RKO (cell line): Measurements from ENCODE around the gene KHDC4.
"Not testable (repeated sequence)": the region's sequence is repeated elsewhere in the genome, so short reads cannot be mapped to it uniquely, and the experiment has no call there.

Experiments
- DNase-seq: peaks from one replicate; pipeline ENCODE4 v3.0.0-alpha.2; 2016; ENCODE audit warnings: low spot score

KHDC4 gene

DNA sequence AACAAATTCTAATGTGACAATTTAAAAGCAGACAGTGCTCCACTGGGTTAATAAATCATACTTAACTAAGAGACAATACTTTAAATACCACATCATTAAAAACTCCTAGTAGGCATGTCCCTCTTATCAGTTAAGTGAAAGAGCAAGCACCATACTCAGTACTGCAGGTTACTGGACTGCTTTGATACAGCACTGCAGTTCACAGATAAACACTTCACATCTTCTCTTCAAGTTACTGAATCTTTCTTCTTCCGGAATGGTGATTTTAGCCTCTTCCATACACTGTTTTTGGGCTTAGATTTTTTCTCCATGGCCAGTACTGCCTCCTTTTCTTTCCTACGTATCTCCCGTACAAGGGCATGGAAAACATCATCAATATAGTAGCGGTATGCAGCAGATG lies 34.1 kb downstream of the KHDC4 start:
- no peak for DNase-seq

DNA sequence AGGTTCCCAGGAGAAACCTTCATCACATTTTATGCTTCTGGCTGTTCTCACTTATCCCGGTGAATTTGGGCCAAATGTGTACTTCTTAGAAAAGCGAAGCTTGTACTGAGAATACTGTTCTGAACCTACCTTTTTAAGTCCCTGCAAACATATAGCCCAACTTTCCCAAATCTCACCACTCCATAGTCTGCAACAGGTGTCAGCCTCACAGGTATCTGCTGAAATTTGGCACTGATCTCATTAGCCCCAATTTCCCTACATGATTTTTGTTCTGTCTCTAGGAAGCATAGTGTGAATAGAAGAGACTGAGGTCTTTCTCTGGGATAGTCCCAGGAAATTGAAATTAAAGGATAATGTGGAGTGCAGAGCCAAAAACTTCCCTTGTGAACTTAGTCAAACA lies 34.5 kb downstream of the KHDC4 start:
- DNase-seq, result no peak

DNA sequence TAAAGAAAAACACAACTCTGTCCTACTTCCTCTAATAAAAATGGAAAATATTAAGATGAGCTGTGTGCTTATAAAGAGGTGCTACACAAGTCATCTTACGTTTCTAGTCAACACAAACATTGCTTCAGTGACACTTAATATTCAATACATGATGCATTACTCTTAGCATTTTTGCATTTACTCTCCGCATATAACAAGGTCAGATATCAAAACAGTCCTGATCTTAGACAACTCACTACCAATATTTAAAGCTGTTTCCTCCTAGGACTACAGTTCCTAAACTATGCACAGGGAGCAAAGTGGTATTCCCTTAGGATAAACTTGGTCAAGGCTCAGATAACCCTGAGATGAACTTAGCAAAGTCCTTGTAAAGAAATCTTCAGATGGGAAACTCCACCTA lies 35.3 kb downstream of the KHDC4 start:
- DNase-seq, result no peak

DNA sequence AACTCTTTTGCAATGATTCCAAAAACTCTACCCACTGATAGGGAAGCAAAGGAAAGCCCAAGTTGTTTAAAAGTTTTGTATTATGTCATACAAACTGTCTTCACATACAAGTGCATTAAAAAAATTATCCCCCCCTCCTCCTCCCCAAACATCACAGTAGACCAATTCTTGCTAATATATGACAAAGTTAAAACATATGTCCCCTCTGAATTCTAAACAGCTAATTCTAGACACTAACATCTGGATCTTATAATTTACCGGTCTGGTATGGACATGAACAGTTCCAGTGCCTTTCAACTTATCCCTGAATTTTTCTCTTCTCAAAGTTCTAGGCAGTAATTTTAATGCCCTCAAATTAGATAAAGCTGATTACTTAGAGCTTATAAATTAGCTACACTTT lies 36.5 kb downstream of the KHDC4 start:
- no peak for DNase-seq

DNA sequence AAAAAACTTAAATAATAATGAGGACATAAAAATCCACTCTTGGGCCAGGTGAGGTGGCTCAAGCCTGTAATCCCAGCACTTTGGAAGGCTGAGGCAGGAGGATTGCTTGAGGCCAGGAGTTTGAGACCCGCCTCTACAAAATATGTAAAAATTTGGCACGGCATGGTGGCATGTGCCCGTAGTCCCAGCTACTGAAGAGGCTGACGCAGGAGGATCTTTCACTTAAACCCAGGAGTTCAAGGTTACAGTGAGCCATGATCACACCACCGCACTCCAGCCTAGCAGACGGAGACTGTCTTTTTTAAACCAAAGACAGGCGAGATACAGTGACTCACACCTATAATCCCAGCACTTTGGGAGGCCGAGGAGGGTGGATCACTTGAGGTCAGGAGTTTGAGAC lies 37.7 kb downstream of the KHDC4 start:
- DNase-seq, result not testable (repeated sequence)

DNA sequence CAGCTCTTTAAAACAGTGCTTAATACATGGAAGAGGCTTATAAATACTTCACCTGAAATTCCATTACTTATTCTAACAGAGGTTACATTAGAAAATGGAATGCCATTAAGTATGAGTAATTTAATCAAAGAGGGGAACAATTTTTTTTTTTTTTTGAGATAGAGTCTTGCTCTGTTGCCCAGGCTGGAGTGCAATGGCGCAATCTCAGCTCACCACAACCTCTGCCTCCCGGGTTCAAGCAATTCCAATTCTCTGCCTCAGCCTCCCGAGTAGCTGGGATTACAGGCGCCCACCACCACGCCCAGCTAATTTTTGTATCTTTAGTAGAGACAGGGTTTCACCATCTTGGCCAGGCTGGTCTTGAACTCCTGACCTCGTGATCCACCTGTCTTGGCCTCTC lies 38.6 kb downstream of the KHDC4 start:
- DNase-seq, result not testable (repeated sequence)

DNA sequence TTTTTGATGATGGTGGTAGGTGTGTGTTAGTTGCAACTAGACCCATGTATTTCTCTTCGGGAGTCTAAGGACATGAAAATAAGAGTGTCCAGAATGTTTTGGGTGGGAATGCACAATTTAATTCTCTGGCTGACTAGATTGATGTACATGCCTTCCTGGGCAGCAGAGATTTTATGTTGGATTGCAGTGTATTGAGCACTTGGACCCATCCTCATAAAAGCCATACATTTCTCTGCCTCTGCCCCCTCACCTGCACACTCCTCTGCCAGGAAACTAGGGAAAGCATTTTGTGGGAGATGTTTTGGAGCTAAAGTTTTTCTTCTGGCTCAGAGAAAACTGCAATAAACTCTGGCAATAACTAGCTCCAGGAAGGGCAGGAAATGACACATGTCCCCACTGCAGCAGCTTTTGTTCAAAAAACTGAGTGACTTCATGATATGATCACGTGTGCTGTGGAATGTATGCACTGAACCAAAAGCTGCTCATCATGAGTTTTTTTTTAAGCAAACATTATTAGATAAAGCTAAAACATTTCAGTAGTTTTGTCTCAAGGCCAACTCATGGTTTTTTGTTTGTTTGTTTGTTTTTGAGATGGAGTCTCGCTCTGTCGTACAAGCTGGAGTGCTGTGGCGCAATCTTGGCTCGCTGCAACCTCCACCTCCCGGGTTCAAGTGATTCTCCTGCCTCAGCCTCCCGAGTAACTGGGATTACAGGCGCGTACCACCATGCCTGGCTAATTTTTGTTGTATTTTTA lies 40.6 kb downstream of the KHDC4 start:
- DNase-seq, result peak; percentile 93

DNA sequence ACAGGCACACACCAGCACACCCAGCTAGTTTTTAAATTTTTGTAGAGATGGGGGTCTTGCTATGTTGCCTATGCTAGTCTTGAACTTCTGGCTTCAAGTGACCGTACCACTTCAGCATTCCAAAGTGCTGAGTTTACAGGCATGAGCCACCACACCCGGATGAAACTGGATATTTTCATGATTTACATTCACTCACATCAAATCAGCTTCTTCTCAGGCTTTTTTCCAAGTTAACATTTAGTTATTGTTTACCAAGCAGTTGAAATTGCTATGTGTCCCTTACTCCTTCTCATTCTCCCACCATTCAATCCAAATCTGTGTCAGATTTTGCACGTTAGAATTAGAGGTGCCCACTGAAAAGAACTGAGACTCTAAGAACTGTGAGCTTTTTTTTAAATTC lies 41.4 kb downstream of the KHDC4 start:
- DNase-seq, result peak; percentile 89

DNA sequence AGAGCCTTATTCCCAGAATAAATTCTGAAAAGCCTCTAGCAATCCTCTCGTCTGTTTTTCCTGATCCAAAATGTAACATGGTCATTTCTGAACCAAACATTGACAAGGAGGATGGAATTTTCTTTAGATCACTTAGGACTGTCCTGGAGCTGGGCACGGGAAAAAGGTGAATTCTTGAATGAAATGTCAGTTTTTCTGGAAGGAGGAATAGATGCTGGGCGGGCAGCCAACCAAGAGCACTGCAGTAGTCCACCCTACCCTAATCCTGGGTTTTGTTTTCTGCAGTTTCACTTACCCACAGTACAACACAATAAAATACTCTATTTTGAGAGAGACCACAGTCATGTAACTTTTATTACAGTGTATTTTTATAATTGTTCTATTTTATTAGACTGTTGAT lies 44.0 kb downstream of the KHDC4 start:
- DNase-seq, result no peak

DNA sequence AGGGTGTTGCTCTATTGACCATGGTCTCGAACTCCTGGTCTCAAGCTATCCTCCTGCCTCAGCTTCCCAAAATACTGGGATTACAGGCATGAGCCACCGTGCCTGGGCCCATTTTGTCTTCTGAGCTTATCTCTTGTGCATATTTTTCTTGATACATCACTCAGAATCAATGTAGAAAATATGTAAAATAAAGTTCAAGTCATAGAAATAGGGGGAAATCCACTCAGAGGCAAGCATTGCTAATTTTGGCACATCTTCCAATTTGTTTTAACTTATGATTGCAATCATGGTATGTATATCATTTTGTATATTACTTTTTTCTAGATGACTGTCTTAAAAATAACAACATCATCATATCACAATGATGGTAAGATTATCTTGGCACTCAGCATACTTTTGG lies 44.6 kb downstream of the KHDC4 start:
- no peak for DNase-seq

DNA sequence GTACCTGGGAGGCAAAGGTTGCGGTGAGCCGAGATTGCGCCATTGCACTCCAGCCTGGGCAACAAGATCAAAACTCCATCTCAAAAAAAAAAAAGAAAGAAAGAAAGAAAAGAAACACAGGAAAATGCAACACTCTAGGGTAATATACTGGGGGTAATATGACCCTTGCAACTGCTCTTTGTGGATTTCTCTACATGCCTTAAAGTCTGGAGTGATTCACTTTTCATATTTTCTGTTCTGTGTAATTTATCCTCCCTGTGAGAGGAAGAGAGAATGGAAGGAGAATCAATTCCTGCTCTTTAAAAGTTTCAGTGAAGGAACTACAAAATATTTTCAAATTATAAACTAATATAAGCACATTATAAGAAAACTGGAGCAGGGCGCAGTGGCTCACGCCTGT lies 45.7 kb downstream of the KHDC4 start:
- no peak for DNase-seq

DNA sequence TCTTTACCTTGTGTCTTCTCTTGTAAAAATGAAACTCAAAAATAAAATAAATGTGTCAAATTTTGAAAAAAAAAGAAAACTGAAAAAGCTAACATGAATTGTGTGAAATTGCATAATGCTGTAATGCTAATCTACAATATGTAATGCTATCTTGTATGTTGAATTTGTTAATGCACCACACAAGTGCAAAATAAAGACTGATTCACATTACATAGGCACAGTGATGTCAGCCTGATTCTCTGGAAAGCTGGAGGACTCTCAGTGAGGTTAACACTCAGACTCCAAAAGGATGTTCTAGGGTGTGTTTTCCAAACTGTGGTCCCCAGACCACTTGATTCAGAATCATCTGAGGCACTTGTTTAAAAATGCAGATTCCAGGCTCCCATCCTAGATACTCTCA lies 49.2 kb downstream of the KHDC4 start:
- DNase-seq, result no peak

DNA sequence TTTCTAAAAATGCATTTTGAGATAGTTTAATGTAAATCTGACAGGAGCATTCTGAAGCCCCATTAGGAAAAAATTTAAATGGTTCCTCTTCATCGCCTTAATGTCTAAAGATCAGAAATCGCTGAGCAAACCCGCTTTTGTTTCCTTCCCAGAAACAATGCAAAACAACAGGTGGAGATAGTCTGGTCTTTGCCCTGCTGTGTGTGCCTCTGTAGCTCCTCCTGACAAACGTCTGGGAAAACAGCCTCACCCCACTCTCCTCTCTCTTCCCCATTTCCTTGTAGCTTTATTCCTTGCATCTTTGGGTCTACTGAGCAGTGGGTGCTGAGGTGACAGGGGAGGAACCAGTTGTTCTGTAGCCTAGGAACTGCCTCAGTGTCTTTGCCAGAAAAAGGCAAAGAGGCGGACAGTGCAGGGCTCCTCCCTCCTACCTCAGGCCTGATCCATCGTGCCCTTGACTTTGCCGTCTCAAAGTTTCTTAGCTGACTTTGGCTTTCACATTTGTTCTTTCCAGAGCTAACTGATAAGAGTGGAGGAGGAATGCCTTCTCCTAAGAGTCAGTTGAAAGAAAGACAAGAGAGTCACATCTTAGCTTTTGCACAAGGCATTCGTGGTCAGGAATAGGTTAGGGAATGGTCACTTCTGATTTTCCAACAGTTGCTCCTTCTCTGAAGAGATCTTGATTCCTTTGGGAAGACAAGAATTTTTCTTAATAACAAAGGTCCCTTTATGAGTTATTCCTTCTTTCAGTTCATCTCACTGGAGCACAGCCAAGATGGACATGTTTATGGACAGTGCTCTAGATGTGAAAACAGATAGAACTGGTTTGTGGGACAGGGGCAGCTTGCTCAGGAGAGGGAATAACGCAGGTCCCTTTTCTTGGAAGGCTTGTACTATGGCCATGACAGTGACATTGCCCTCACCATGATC lies 49.9 kb downstream of the KHDC4 start:
- no peak for DNase-seq

DNA sequence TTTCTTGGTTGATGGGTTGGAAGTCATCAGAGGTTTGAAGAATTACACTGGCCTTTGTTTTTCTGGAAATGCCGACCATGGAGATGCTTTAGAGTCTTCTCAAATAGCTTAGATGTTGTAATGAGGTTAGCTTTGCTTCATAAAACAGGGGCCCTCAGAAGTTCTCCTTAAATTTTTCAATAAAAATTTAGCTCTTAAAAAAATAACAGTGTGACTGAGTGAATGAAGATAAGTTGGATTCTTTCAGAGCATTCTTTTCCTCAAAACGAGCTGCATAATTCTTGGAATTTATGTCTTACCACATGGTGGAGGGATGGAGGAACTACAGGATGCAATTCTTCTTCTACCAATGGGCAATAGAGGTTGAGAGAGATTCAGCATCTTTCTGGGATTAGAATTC lies 51.4 kb downstream of the KHDC4 start:
- no peak for DNase-seq

DNA sequence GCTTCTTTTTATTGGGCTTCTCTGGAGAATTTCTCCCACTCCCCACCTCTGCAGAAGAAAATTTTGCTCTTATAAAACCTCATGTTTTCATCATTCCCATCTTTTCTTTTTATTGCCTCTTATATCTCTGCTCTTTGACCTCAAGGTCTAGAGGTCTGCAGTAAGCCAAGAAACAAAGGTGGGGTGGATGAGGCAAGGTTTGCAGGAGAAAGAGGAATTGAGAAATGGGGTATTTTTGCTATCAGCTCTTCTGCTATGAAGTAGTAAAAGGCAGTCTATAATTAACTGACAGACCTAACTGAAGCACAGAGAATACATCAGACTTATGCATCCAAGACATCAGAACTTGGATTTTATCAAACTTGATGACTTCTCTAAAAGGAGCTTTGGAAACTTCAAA lies 52.0 kb downstream of the KHDC4 start:
- DNase-seq, result no peak

DNA sequence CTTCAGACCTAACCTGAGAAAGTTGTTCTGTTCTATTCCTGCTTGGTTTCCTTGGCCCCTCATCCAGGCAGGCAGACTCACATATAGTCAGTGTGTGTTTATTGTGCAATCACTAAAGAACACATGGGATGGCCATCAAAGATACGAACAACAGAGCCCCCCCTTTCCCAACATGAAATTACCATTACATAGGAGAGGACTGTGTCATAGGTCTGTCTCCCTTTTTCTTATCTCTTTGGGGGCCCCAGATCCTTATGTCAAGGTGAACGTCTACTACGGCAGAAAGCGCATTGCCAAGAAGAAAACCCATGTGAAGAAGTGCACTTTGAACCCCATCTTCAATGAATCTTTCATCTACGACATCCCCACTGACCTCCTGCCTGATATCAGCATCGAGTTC lies 53.3 kb downstream of the KHDC4 start:
- DNase-seq, result no peak

DNA sequence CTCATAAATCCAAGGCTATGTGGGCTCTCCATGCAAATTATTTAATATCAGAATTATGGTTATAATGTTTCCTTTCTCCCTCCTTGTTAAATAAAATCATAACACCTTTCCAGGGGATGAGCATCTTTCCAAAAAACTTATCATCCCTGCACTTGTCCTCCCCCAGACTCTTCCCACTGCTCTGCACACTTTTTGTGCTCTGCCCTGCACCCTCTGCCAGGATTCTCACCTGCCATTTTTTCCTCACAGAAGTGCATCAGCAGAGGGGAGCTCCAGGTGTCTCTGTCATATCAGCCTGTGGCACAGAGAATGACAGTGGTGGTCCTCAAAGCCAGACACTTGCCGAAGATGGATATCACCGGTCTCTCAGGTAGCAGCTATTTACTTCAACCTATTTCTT lies 54.0 kb downstream of the KHDC4 start:
- DNase-seq, result no peak

DNA sequence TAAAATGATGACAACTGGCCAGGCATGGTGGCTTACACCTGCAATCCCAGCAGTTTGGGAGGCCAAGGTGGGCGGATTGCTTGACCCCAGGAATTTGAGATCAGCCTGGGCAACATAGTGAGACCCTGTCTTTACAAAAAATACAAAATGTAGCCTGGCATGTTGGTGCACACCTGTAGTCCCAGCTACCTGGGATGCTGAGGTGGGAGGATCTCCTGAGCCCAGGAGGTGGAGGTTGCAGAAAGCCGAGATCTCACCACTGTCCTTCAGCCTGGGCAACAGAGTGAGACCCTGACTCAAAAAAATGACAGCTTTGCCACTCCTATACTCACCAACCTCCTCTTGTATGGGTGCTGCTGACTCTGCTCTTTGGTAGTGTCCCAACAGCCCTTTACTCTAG lies 56.3 kb downstream of the KHDC4 start:
- DNase-seq, result no peak

DNA sequence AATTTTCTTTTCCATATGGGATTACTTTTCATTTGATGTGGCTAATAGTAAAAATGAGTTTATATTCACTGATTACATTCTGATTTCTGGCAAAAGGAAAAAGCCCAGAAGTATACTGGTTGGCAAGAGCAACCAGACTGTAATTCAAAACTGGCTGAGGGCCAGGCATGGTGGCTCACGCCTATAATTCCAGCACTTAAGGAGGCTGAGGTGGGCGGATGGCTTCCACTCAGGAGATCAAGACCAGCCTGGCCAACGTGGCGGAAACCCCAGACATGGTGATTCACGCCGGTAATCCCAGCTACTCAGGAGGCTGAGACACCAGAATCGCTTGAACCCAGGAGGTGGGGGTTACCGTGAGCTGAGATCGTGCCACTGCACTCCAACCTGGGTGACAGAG lies 60.4 kb downstream of the KHDC4 start:
- DNase-seq, result peak; percentile 50

DNA sequence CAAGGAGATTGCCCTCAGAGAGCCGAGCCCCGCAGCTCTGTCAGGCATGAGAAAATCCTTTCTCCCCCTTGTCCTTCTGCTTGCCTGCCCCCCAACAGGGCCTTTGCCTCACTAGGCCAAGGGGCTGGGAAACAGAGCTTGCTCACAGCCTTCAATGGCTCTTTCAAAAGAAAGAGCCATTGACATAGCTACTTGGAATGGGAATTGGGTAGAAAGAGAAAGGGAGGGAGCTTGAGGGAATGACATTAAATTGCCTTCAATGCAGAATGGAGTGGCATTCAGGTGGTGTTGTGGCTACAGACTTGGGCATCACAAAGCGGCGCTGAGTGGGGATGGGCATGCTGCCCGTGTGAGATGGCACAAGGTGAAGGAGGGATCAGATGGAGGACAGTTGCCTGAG lies 61.7 kb downstream of the KHDC4 start:
- no peak for DNase-seq

DNA sequence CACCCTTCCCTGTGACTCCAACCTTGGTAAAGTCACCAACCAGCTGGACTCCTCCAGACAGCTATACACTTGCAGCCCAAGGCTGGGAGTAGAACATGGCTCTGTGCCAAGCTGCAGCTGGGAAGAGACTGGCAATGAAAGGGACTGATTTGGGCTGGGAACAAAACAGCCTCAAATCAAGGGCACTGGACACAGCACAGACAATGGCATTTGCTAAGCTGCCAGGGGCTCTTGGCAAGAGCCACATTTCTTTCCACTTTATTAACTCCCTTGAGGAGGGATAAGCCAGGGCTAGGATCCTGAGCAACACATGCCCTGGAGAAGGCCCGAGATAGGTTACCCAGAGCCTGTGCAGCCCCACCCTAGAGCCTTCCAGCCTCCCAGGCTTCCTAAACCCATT lies 62.8 kb downstream of the KHDC4 start:
- no peak for DNase-seq

DNA sequence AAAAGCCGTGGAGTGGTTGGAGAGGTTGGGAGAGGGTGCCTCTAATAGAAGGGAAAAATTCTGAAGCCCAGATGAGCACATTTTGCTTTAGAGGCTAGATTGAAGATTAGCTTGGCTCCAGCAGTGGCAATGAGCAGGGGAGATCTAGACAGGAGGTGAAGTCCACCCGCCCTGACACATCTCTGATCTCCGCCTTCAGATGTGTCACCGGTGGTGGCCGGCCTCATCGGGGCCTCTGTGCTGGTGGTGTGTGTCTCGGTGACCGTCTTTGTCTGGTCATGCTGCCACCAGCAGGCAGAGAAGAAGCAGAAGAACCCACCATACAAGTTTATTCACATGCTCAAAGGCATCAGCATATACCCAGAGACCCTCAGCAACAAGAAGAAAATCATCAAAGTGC lies 66.4 kb downstream of the KHDC4 start:
- DNase-seq, result no peak

DNA sequence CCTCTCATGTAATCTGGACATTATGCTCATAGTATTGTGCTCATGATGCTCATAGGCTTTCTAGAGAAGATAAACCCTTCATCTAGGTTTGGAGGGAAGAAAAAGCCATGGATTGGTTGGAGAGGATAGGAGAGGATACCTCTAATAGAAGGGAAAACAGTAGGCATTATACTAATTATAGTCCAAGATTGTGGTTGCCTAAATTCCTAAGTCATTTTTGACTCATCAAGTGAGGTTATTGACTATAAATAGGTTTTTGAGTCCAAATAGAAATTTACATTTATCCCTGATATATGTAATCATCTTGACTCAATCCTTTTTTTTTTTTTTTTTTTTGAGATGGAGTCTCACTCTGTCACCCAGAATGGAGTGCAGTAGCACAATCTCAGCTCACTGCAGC lies 69.8 kb downstream of the KHDC4 start:
- peak; percentile 26 for DNase-seq
